GM19193 (cell line): ENCODE results near the gene ZNF142.

Experiments
- POLR2A ChIP-seq: IDR thresholded peaks from 4 replicates; pipeline ENCODE4 v1.6.1; 2011; ENCODE audit not compliant: insufficient read depth, insufficient read length; ENCODE audit errors: extremely low read depth

Gene ZNF142

DNA sequence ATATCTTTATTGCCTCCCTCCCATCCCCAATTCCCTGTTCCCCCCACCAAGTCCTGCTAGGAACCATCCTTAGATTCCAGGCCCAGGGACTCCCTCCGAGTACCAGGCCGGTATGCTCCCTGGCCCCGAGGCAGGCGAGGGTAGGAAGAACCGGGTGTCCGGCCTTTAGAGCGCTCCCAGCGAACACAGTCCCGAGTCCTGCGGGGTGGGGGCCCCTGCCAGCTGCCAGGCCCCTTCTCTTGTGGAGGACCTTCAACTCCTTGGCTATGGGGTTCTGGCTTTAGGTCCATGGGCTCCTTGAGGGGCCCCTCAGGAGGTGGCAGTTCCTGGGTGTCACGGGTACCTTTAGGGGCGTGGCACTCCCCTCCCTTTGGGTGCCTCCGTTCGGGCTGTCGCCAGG, 4.5 kb upstream of the ZNF142 start:
- TF ChIP-seq POLR2A = no peak

DNA sequence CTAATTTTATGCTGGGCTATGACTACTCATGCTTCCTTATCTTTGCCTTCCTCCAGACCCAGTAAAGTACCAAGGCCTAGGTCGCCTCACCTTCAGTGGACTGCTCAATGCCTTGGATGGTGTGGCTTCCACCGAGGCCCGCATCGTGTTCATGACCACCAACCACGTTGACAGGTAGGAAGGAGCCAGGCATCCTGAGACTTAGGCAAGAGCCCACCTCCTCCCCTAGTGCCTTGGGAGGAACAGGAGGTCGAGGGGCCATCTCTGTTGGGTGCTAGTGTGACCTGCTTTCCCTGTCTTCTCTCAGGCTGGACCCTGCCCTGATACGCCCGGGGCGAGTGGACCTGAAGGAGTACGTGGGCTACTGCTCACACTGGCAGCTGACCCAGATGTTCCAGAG, 3.4 kb upstream of the ZNF142 start:
- TF ChIP-seq POLR2A = no peak

DNA sequence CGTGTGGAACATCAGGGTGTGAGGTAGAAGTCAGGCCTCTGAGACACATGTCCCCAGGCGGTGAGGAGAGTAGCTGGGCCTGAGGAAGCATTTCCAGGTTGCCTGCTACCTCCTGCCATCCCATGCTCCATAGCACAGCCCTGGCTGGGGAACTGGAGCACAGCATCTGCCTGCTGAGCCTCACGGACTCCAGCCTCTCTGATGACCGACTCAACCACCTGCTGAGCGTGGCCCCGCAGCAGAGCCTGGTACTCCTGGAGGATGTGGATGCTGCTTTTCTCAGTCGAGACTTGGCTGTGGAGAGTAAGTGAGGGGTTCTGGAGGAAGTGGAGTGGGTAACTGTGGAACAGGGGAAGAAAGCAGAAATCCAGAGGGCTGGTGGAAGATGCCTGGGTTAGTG, 3.0 kb upstream of the ZNF142 start:
- no peak for TF ChIP-seq POLR2A

GRCh38 chr2:218659988-218660358, 550 bp upstream of the ZNF142 start:
- no peak for TF ChIP-seq POLR2A

- TF ChIP-seq POLR2A = no peak
These were observed 659 bp downstream of the ZNF142 start for GRCh38 chr2:218658671-218659257.

GRCh38 chr2:218655751-218656150, 3.7 kb downstream of the ZNF142 start:
- no peak for TF ChIP-seq POLR2A

DNA sequence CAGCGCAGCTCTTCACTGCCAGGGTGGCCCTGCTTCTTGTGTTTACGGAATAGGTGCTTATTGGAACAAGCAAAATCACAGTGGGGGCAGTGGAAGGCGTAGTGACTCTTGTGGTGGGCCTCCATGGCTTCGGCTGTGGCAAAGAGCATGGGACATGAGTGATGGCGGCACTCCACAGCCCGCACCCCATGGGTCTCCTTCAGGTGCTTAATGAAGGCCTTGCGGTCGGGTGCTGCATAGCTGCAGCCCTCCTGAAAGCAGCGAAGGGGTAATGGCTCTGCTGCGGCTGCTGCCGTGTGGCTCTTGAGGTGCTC, 10.7 kb downstream of the ZNF142 start:
- no peak for TF ChIP-seq POLR2A

DNA sequence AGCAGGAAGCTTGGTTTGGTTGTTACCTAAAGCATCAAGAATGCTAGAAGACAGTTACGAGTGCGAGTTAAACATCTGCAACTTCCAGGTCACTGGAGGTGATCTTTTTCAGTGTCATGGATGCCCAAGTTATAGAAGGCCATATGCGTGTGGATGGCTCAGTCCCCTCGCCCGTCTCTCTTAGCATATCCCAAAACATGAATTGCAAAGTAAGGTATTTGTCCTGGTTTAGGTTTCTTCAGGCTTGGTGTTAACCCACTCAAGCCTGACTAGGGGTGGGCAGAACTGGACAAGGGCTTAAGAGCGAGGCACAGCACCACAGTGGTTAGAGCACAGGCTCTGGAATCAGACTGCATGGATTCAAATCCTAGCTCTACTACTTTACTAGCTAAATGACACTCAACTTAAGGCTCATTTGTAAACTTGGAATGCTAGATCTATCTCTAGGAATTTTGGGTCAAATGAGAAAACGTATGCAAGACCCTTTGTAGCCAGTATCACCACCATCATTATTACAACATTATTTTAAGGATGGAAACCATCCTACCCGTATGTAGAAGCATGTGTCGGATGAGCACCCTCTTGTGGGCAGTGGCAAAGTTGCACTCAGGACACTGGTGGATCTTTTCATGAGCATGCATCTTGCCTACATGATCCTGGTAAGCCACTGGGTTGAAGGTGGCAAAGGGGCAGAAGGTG, 11.2 kb downstream of the ZNF142 start:
- no peak for TF ChIP-seq POLR2A

DNA sequence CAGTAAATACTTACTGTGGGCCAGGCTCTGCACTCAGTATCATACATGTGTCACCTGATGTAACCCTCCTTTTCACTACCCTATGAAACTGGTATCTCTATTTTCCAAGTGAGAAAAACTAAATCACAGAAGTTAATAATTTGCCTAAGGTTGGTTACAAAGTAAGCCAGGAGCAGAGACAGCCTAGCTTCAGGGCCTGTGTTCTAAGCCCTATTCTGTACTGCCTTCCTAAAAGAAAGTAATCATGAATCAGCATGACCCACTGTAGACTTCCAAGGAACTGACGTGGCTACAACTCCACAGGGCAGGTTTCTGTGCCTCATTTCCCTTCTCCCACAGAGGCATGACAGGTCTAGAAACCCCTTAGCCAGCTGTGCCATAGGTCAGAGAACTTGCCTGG, 14.3 kb downstream of the ZNF142 start:
- no peak for TF ChIP-seq POLR2A

GRCh38 chr2:218644721-218645120, 14.7 kb downstream of the ZNF142 start:
- no peak for TF ChIP-seq POLR2A

DNA sequence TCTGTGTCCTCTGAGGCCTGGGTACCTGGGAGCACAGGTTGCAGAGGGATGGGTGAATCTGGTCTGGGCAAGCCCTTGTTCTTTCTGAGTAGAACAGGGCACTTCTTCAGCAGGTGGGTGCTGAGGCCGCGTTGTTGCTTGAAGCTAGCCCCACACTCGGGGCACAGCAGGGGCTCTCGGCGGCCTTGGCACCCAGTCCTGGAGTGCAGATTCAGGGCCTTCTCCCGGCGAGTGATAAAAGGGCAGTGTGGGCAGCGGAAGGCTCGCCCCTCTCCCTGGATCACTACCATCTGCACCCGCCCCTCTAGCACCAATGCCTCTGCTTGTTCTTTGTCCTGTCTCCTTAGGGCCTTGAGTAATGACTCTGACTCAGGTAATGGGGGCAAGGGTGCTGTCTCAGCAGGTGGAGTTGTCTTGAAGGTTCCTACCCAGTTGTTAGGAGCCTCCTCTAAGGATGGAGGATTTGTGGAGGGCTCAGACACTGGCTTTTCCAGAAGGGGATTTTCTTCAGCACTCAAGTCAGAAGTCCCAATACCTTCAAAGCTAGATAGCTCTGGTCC, 15.6 kb downstream of the ZNF142 start:
- no peak for TF ChIP-seq POLR2A

- no peak for TF ChIP-seq POLR2A
These were observed 16.6 kb downstream of the ZNF142 start for GRCh38 chr2:218642786-218643185.

DNA sequence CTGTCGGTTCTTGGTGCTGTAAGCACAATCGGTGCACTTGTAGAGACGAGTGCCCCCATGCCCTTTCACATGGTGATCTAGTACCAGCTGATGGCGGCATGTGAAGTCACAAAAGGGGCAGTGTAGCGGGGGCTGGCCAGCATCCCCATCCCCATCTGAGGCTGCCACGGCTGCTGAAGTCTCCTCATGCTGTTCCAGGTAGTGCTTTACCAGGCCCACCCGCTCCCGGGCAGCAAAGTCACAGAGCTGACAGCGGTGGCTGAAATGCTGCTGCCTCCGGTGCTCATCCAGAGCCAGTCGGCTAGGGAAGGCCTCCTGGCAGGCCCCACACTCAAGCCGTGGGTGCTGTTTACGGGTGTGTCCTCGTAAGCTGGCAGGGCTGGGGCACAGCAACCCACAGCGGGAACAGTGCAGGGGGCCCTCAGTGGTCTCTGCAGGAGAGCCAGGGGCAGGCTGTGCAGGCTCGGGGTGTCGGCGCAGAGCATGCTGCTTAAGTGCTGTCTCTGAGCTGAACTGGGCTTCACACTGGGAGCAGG, 17.2 kb downstream of the ZNF142 start:
- no peak for TF ChIP-seq POLR2A

DNA sequence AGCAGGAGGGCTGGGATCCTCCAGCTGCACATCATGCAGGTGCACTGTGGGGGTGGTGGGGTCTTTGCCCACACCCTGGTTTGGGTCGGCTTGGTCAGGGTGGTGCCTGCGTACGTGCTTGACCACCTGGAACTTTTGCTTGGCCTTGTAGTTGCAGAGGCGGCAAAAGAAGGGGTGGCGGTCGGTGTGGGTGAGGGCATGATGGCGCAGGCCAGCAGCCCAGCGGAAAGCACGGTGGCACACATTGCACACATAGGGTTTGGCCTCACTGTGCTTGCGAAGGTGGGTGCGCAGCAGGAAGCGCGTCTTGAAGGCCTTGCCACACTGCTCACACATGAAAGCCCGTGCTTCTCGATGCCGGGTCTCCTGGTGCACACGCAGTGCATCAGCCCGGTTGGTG, 21.1 kb downstream of the ZNF142 start:
- TF ChIP-seq POLR2A = no peak

- TF ChIP-seq POLR2A = no peak
These were observed 23.7 kb downstream of the ZNF142 start for GRCh38 chr2:218635719-218636118.

GRCh38 chr2:218631837-218632236, 27.6 kb downstream of the ZNF142 start:
- no peak for TF ChIP-seq POLR2A
